Activated CD8-positive, alpha-beta T cell treated with anti-CD3 and anti-CD28 coated beads for 36 hours (primary cell): ENCODE results near the gene UNC13C. TPM values are rescaled to one million over a fixed set of nuclear protein-coding genes. Genes with fewer than 3 reads are reported as not detected.

Experiments
- ATAC-seq: fragments of 200-7000 bp; cut with Tn5 transposase; one replicate; pipeline ENCODE4 v1.10.0; 2021; ENCODE audit warnings: mild to moderate bottlenecking, moderate library complexity
- CTCF ChIA-PET: fragments of 350-600 bp; sonication (Branson Sonifier 250); formaldehyde crosslinking; loops from one replicate; lab custom pipeline; 2021; ENCODE audit warnings: antibody characterized with exemption; lab: Charles Lee
- POLR2A ChIA-PET: fragments of 350-600 bp; sonication (Branson Sonifier 250); formaldehyde crosslinking; loops from one replicate; lab custom pipeline; 2021; ENCODE audit warnings: antibody characterized with exemption; lab: Charles Lee
- DNase-seq: peaks from one replicate; pipeline ENCODE4 v3.0.0-alpha.2; 2020
- H3K27ac Mint-ChIP-seq: one replicate; pipeline ENCODE4 v1.8.0; 2021; ENCODE audit warnings: mild to moderate bottlenecking, mixed read lengths
- H3K27me3 Mint-ChIP-seq: one replicate; pipeline ENCODE4 v1.8.0; 2021; ENCODE audit warnings: mixed read lengths
- H3K36me3 Mint-ChIP-seq: one replicate; pipeline ENCODE4 v1.8.0; 2021; ENCODE audit warnings: low read depth, mixed read lengths
- H3K4me1 Mint-ChIP-seq: one replicate; pipeline ENCODE4 v1.8.0; 2021; ENCODE audit warnings: low read depth, mixed read lengths
- H3K4me3 Mint-ChIP-seq: one replicate; pipeline ENCODE4 v1.8.0; 2021; ENCODE audit warnings: mild to moderate bottlenecking, moderate library complexity, mixed read lengths
- H3K9me3 Mint-ChIP-seq: one replicate; pipeline ENCODE4 v1.8.0; 2021; ENCODE audit warnings: mixed read lengths
- CTCF ChIP-seq: fragments of 200-600 bp; IDR thresholded peaks from one replicate; pipeline ENCODE4 v1.8.0; 2022; ENCODE audit warnings: antibody characterized with exemption, mild to moderate bottlenecking
- intact Hi-C: fragments of 100-400 bp; cut with micrococcal nuclease; formaldehyde crosslinking; loops from one replicate; pipeline ENCODE4 v1.10.0; 2022
- total RNA-seq, 2 experiments: library from RNA; stranded (reverse); gene quantifications; one replicate each; pipeline ENCODE4 v1.2.3, GENCODE V29; 2021

UNC13C gene
- total RNA-seq, 2 experiments from 2014 or later, result not detected

DNA sequence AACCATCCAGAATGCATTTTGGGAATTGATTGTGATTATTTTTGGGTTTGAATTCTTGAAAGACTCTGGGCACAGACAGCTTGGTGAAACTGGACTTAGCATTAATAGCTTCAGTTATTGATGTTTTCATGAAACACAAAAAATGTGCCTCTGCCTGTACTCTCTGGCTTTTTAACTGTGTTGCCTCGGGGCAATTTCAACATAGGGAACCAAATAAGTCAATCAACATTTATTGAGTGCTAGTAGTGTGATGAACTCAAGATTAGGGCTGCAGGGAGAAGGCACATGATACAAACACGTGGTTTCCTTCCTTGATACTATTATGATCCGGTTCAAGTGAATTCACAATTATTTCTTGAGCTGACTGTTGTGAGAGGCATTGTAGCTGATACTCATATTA, 50.8 kb downstream of the UNC13C start:
- no peaks in the 10 kb centered on the region for H3K36me3 Mint-ChIP-seq
- POLR2A ChIA-PET, result no interaction called here
- H3K9me3 Mint-ChIP-seq, result no peaks in the 10 kb centered on the region
- CTCF ChIA-PET, result no interaction called here
- no peaks in the 10 kb centered on the region for H3K27me3 Mint-ChIP-seq
- DNase-seq, result no peak
- no peak for TF ChIP-seq CTCF
- H3K4me1 Mint-ChIP-seq, result no peaks in the 10 kb centered on the region
- no peak for ATAC-seq
- H3K4me3 Mint-ChIP-seq, result no peak overlapping the region
- H3K27ac Mint-ChIP-seq, result no peak overlapping the region
- intact Hi-C loops, result no loop called here

GRCh38 chr15:54032066-54032465, 53.8 kb downstream of the UNC13C start:
- no peaks in the 10 kb centered on the region for H3K9me3 Mint-ChIP-seq

DNA sequence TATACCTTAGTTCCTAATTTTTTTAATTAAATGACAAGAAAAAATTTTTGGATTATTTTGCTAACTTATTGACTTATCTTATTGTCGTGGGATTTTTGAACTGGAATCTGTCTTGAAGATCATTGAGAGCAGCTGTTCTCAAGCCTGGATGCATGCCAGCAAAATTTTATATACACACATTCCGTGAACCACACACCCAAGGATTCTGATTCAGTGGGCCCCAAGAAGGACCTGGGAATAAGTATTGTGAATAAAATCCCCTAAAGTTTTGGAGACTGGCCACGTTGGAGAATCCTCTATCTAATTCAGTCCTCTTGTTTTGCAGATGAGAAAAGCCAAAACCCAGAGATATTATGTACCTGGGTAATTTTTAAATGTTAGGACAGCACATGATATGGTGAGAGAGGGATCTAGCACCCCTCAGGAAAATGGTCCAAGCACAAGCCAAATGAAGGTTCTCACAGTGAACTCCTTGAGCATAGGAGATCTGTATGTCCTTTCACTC, 55.2 kb downstream of the UNC13C start:
- Mint-ChIP-seq H3K9me3 (no peaks in the 10 kb centered on the region), H3K4me3 (no peak overlapping the region), H3K4me1 (no peaks in the 10 kb centered on the region), H3K27ac (no peak overlapping the region), H3K27me3 (peaks cover 2% of the 10 kb centered on the region), H3K36me3 (no peaks in the 10 kb centered on the region)
- ChIA-PET POLR2A (no interaction called here), CTCF (no interaction called here)
- TF ChIP-seq CTCF, result no peak
- no peak for DNase-seq
- ATAC-seq, result no peak
- intact Hi-C loops, result no loop called here

More at GRCh38 chr15:54032066-54032465, 53.8 kb downstream of the UNC13C start:
- Mint-ChIP-seq H3K4me1 (no peaks in the 10 kb centered on the region), H3K4me3 (no peak overlapping the region), H3K27ac (no peak overlapping the region), H3K36me3 (no peaks in the 10 kb centered on the region), H3K27me3 (peaks cover 2% of the 10 kb centered on the region)
- ChIA-PET POLR2A (no interaction called here), CTCF (no interaction called here)
- no peak for ATAC-seq
- no peak for TF ChIP-seq CTCF
- no peak for DNase-seq
- intact Hi-C loops, result no loop called here

DNA sequence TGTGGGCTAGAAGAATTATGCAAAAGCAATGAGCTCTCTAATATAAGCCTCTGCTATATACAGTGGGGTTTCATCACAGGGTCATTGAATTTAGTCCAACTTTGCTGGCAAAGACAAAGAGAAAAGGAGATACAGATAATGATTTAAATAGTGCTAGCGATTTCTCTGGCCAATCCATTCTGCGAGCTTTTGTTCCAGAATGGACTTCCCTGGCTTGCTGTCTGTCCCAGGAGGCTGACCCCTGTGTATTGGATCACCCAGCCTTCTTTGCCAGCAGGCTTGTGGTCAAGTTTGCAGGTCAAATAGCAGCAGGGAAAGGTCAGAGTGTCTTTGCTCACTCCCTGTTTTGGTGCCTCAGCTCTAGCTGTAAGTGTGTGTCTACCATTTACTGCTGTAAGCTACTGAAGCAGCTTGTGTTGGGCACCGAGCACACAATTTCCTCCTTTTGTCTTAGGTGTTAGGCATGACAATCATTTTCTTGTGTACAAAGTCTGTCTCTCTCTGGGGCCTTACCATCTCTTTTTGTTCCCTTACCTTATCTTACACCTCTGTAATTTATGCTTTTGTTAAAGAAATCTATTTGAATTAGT, 55.7 kb downstream of the UNC13C start:
- Mint-ChIP-seq H3K27me3 (peaks cover 2% of the 10 kb centered on the region), H3K27ac (no peak overlapping the region), H3K9me3 (no peaks in the 10 kb centered on the region), H3K4me1 (no peaks in the 10 kb centered on the region), H3K36me3 (no peaks in the 10 kb centered on the region), H3K4me3 (no peak overlapping the region)
- CTCF ChIA-PET, result no interaction called here
- no peak for TF ChIP-seq CTCF
- DNase-seq (no peak), ATAC-seq (no peak)
- POLR2A ChIA-PET, result no interaction called here
- intact Hi-C loops, result no loop called here

GRCh38 chr15:54035616-54036015, 57.4 kb downstream of the UNC13C start:
- Mint-ChIP-seq H3K4me1 (no peaks in the 10 kb centered on the region), H3K4me3 (no peak overlapping the region), H3K27ac (no peak overlapping the region), H3K9me3 (no peaks in the 10 kb centered on the region), H3K27me3 (peaks cover 2% of the 10 kb centered on the region), H3K36me3 (no peaks in the 10 kb centered on the region)
- no peak for ATAC-seq
- DNase-seq, result no peak
- CTCF ChIA-PET, result no interaction called here
- POLR2A ChIA-PET, result no interaction called here
- intact Hi-C loops, result no loop called here
- no peak for TF ChIP-seq CTCF
